Measurements from ENCODE around the gene ATP6V0A4.
"Not testable (repeated sequence)": the region's sequence is repeated elsewhere in the genome, so short reads cannot be mapped to it uniquely, and the experiment has no call there.

Gene ATP6V0A4

DNA sequence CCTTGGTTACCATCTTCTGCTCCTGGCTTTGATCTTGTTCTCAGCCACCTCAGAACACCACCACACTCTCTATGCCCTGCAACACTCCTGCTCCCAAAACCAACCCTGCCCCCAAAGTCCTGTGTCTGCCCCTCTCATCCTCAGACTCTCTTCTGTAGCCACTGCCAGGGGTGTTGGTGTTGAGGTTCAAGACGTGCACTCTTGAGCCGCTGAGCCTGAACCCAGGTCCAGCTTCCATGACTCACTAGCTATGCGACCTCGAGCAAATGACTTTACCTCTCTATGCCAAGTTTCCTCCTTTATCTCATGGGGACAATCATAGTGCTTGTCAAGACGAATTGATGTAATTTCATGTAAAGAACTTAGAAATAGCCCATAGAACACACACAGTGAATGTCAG is 840 bp upstream of the ATP6V0A4 start:
- TF ChIP-seq ZFP30 (CRISPR knock-in tag; IDR thresholded peaks at IDR 0.05) (no peak), ARNTL (CRISPR knock-in tag; IDR thresholded peaks at IDR 0.05; ENCODE audit: borderline replicate concordance, low read depth) (no peak), GLIS3 (CRISPR knock-in tag; IDR thresholded peaks at IDR 0.05) (no peak), ZFP3 (CRISPR knock-in tag; IDR thresholded peaks at IDR 0.05) (no peak), RARB (CRISPR knock-in tag; IDR thresholded peaks at IDR 0.05) (no peak), ZNF565 (CRISPR knock-in tag; conservative IDR thresholded peaks at IDR 0.05; ENCODE audit: low read depth) (no peak), TCF4 (CRISPR knock-in tag; IDR thresholded peaks at IDR 0.05; ENCODE audit: borderline replicate concordance) (no peak), ISL1 (CRISPR knock-in tag; IDR thresholded peaks at IDR 0.05) (no peak), BACH2 (CRISPR knock-in tag; IDR thresholded peaks at IDR 0.05; ENCODE audit: borderline replicate concordance) (no peak), OSR1 (CRISPR knock-in tag; IDR thresholded peaks at IDR 0.05) (no peak), SNAI2 (CRISPR knock-in tag; IDR thresholded peaks at IDR 0.05) (no peak), ZC3H10 (CRISPR knock-in tag; IDR thresholded peaks at IDR 0.05) (no peak), CSDC2 (CRISPR knock-in tag; IDR thresholded peaks at IDR 0.05) (no peak), ESRRG (CRISPR knock-in tag; IDR thresholded peaks at IDR 0.05) (no peak), ZNF70 (CRISPR knock-in tag; IDR thresholded peaks at IDR 0.05) (no peak), ZNF8 (CRISPR knock-in tag; IDR thresholded peaks at IDR 0.05) (no peak), TOX (CRISPR knock-in tag; IDR thresholded peaks at IDR 0.05; ENCODE audit: borderline replicate concordance) (no peak)
- TF ChIP-seq, protein P1, sequence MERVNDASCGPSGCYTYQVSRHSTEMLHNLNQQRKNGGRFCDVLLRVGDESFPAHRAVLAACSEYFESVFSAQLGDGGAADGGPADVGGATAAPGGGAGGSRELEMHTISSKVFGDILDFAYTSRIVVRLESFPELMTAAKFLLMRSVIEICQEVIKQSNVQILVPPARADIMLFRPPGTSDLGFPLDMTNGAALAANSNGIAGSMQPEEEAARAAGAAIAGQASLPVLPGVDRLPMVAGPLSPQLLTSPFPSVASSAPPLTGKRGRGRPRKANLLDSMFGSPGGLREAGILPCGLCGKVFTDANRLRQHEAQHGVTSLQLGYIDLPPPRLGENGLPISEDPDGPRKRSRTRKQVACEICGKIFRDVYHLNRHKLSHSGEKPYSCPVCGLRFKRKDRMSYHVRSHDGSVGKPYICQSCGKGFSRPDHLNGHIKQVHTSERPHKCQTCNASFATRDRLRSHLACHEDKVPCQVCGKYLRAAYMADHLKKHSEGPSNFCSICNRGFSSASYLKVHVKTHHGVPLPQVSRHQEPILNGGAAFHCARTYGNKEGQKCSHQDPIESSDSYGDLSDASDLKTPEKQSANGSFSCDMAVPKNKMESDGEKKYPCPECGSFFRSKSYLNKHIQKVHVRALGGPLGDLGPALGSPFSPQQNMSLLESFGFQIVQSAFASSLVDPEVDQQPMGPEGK (CRISPR knock-in tag; IDR thresholded peaks at IDR 0.05; ENCODE audit: borderline replicate concordance): no peak
- TF ChIP-seq, protein P2, sequence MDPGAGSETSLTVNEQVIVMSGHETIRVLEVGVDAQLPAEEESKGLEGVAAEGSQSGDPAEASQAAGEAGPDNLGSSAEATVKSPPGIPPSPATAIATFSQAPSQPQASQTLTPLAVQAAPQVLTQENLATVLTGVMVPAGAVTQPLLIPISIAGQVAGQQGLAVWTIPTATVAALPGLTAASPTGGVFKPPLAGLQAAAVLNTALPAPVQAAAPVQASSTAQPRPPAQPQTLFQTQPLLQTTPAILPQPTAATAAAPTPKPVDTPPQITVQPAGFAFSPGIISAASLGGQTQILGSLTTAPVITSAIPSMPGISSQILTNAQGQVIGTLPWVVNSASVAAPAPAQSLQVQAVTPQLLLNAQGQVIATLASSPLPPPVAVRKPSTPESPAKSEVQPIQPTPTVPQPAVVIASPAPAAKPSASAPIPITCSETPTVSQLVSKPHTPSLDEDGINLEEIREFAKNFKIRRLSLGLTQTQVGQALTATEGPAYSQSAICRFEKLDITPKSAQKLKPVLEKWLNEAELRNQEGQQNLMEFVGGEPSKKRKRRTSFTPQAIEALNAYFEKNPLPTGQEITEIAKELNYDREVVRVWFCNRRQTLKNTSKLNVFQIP (CRISPR knock-in tag; IDR thresholded peaks at IDR 0.05; ENCODE audit: borderline replicate concordance, low read depth): no peak
- TF ChIP-seq, protein P3, sequence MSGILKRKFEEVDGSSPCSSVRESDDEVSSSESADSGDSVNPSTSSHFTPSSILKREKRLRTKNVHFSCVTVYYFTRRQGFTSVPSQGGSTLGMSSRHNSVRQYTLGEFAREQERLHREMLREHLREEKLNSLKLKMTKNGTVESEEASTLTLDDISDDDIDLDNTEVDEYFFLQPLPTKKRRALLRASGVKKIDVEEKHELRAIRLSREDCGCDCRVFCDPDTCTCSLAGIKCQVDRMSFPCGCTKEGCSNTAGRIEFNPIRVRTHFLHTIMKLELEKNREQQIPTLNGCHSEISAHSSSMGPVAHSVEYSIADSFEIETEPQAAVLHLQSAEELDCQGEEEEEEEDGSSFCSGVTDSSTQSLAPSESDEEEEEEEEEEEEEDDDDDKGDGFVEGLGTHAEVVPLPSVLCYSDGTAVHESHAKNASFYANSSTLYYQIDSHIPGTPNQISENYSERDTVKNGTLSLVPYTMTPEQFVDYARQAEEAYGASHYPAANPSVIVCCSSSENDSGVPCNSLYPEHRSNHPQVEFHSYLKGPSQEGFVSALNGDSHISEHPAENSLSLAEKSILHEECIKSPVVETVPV (CRISPR knock-in tag; IDR thresholded peaks at IDR 0.05): no peak
- ATAC-seq: no peak

DNA sequence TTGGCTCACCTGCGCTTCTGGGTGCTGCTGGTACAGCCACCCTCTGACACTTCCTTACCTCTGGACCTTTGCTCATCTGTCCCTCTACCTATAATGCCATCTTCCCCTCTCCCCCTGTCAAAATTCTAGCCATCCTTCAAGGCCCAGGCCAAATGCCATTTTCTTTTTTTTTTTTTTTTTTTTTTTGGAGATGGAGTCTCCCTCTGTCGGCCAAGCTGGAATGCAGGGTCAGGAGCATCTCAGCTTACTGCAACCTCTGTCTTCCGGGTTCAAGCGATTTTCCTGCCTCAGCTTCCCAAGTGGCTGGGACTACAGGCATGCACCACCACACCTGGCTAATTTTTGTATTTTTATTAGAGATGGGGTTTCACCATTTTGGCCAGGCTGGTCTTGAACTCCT is 950 bp downstream of the ATP6V0A4 start:
- not testable (repeated sequence) for ATAC-seq

DNA sequence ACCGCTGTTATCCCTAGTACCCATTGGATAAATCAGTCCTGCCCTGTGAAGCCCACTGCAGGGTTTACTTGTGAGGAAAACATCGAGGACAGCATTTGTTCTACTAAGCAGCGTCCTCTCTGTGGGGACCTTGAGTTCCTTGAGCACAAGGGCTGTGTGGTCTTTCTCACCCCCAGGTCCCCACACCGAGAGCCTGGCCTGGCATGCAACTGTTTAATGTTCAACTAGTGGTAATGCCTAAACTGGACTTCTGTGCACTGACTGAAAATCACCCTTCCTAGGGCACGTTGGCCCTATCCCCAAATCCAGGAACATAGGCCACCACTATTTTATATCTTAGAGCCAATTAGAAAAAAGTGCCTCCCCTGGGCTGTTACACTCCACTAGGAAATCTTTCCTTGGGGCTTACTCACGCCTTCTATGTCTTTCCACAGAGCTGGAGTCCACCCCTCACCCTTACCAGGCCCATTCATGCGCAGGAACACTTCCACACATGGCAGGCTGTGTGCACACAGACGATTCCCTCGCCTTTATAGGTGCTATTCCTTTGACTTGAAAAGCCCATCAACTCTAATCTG is 1.9 kb downstream of the ATP6V0A4 start:
- no peak for ATAC-seq
- TF ChIP-seq, protein P1 (CRISPR knock-in tag; IDR thresholded peaks at IDR 0.05; ENCODE audit: borderline replicate concordance): no peak
- no peak for TF ChIP-seq PPARA (CRISPR knock-in tag; IDR thresholded peaks at IDR 0.05; ENCODE audit: borderline replicate concordance)
- TF ChIP-seq ISL1 (CRISPR knock-in tag; IDR thresholded peaks at IDR 0.05): no peak
- TF ChIP-seq OSR1 (CRISPR knock-in tag; IDR thresholded peaks at IDR 0.05): no peak

DNA sequence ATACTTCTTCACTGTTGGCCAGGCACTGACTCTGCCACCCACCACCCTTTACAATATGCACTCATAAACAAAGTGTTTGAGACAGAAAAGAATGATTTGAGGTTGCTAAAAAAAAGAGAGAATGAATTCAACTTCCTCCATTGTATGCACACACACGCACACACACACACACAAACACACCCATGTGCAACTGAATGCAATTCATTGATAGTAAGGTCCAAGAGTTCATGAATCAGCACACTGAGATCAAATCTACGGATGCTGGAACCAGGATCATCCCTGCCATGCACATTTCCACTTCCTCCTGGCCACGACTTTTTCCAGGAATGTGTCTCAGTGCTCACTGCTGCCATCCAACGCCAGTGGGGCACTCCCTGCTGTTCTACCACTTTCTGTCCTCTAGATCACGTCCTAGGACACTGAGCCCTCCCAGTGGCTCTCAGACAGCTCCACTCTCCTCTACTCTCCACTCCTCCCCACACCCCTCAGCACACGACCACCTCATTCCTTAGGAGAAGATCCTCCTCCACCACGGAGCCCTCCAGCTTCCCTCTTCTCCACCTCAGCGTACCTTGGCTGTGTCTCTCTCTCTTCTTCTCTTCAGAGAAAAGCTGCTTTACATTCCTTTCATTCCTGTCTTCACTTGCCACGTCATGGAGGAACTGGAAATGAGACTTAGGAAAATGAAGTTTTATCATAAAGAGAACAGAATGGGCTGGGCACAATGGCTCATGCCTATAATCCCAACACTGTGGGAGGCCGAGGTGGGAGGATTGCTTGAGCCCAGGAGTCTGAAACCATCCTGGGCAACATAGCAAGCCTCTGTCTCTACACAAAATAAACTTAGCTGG is 12.2 kb downstream of the ATP6V0A4 start:
- ATAC-seq: peak; percentile 84
- TF ChIP-seq ZFP30 (CRISPR knock-in tag; IDR thresholded peaks at IDR 0.05) (no peak), ZC3H10 (CRISPR knock-in tag; IDR thresholded peaks at IDR 0.05) (no peak), ISL1 (CRISPR knock-in tag; IDR thresholded peaks at IDR 0.05) (no peak), RARB (CRISPR knock-in tag; IDR thresholded peaks at IDR 0.05) (no peak)
- TF ChIP-seq, protein P4, sequence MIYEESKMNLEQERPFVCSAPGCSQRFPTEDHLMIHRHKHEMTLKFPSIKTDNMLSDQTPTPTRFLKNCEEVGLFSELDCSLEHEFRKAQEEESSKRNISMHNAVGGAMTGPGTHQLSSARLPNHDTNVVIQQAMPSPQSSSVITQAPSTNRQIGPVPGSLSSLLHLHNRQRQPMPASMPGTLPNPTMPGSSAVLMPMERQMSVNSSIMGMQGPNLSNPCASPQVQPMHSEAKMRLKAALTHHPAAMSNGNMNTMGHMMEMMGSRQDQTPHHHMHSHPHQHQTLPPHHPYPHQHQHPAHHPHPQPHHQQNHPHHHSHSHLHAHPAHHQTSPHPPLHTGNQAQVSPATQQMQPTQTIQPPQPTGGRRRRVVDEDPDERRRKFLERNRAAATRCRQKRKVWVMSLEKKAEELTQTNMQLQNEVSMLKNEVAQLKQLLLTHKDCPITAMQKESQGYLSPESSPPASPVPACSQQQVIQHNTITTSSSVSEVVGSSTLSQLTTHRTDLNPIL (CRISPR knock-in tag; IDR thresholded peaks at IDR 0.05; ENCODE audit: low read depth): no peak

All from SK-N-SH treated with all-trans-retinoic acid at 6 μM for 48 hours (cell line).